ENCODE data around the gene IL11.
"Not testable (repeated sequence)": the region's sequence is repeated elsewhere in the genome, so short reads cannot be mapped to it uniquely, and the experiment has no call there.

IL11 gene

DNA sequence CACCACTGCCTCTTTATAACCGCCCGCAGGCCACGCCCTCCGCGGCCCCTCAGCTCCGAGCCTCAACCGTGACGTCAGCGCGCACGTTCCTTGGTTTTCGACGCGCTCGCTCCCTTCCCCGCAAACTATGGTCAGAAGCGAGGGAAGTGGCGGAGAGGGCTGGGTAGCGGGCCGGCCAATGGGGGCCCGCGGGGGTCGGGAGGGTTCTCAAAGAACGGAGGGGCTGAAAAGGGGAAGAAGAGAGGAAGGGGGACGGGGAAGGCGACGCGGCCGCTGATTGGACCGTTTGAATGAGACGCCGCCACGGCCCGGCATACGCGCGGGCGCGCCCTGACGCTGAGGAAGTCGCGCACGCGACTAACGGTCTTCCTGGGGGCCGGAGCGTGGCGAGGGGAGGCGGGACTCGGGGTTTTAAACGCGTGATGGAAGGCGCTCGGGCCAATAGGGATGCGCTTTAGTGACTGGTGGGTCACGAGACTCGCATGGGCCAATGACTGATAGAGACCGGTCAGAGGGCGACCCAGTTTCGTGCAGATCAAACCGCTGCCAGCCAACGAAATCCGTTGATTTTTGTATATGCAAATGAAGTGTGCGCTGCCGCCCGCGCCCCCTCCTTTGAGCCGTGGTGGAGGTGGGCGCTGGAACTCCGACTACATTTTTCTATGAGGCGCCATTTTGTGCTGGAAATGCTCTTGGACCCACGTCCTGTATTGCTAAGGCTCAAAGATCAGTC lies 37.7 kb upstream of the IL11 start:
- TF ChIP-seq, protein P1, sequence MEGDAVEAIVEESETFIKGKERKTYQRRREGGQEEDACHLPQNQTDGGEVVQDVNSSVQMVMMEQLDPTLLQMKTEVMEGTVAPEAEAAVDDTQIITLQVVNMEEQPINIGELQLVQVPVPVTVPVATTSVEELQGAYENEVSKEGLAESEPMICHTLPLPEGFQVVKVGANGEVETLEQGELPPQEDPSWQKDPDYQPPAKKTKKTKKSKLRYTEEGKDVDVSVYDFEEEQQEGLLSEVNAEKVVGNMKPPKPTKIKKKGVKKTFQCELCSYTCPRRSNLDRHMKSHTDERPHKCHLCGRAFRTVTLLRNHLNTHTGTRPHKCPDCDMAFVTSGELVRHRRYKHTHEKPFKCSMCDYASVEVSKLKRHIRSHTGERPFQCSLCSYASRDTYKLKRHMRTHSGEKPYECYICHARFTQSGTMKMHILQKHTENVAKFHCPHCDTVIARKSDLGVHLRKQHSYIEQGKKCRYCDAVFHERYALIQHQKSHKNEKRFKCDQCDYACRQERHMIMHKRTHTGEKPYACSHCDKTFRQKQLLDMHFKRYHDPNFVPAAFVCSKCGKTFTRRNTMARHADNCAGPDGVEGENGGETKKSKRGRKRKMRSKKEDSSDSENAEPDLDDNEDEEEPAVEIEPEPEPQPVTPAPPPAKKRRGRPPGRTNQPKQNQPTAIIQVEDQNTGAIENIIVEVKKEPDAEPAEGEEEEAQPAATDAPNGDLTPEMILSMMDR (IDR thresholded peaks at IDR 0.05; ENCODE audit: low read depth, low read length, missing control alignments): no peak
- peak; percentile 99 for DNase-seq (ENCODE audit: extremely low read depth, low read depth)
- H3K4me3 ChIP-seq (replicated peaks; ENCODE audit: low read depth, low read length): peak overlapping the region; percentile 90

DNA sequence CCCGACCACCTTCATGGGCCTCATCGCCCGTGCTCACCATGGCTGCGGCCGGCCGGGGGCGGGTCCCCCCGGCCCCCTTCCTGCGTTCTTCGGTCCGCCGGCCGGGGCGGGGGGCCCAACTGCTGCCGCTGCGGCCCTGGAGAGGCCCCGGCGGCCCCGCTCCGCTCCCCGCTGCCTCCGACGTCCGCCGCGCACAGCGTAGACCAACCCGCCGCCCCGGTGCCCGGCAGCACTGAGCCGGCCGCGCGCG lies 37.2 kb upstream of the IL11 start, which contains the start of gene UBE2S:
TSS of gene UBE2S (minus strand) at position 239 of the 250 bp plus-strand sequence. CDS start at position 40, 199 bp downstream.
- H3K4me3 ChIP-seq (replicated peaks; ENCODE audit: low read depth, low read length): peak within 1 kb of the TSS; percentile 90
- DNase-seq (ENCODE audit: extremely low read depth, low read depth): not testable (repeated sequence)

DNA sequence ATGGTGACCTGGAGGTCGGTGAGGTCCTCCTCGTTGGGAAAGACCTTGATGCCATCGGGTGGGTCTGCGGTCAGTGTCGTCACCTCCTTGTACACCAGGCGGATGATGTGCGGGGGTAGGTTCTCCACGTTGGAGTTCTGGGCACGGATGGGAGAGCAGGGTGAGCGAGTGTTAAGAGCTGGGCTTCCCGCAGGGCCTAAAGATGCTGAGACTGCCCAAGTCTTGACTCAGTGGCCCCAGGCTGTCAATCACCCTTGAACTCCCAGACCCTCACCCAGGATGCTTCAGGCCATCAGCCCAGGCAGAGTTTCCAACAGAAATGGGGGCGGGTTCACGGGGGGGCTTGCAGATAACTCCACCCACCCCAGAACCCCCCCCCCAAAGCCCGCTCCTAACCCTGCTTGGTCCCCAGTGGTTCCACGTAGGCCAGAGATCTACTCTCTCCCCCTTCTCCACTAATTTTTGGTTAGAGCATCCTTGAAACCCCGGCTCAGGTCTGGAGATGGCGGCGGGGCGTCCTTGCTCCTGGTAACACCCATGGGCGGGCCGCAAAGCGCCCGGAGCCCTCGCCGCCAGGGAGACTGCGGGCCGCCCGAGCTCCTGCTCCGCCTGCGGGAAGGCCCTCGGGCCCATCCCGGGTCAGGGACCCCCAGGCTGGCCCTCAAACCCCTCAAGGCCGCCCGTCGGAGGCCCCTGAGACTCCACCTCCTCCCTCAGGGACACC lies 36.7 kb upstream of the IL11 start:
- DNase-seq (ENCODE audit: extremely low read depth, low read depth): no peak
- peak overlapping the region; percentile 90 for H3K4me3 ChIP-seq (replicated peaks; ENCODE audit: low read depth, low read length)
- TF ChIP-seq, protein P1 (IDR thresholded peaks at IDR 0.05; ENCODE audit: low read depth, low read length, missing control alignments): no peak

DNA sequence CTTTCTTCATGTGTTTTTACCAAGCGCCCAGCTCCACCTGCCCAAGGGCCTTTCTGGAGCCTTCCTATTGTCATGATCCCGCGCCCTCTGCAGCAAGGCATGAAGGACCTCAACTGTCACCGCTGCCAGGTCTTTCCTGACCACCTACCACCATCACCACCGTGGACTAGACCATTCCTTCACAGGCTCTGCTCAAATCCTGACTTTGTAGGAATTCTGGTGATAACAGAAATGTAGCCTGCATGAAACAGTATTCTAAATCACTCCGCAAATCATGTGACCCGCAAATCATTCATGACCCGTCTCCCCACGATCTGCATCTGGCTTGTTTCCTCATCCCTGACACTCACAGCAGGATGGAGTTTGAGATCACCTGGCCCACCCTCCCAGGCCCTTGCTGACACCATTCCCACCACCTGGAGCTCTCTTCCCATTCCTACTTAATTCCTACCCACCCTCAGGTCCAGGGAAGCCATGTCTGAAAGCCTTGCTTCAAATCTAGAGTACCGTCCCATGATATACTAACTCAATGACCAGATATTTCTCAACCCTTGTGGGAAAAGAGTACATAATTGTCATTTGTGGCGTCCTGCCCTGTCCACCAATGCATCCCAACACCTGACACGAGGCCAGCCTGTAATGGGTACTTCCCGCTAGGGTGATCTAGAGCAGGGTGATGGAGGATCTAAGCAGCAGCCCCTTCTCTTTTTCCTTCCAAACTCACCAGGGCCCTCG lies 36.0 kb upstream of the IL11 start:
- no peak for DNase-seq (ENCODE audit: extremely low read depth, low read depth)
- peak overlapping the region; percentile 90 for H3K4me3 ChIP-seq (replicated peaks; ENCODE audit: low read depth, low read length)
- TF ChIP-seq, protein P1 (IDR thresholded peaks at IDR 0.05; ENCODE audit: low read depth, low read length, missing control alignments): no peak

DNA sequence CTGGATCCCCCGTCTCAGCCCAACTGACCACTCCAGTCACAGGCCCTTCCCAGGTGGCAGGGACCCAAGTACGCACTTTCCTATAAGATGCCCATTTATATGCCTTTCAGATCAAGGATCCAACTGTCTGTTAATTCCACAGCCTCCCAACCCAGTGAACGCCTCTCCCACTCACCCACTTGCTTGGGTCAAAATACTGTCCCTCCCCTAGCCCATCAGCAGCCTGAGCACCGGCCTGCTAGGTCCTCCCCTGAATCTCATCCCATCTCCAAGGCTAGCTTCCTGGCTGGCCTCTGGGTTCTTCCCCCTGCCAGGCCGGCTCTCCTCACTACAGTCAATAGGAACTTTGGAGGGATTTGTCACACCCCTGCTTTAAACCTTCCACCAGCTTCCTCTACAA lies 35.4 kb upstream of the IL11 start:
- TF ChIP-seq, protein P1 (IDR thresholded peaks at IDR 0.05; ENCODE audit: low read depth, low read length, missing control alignments): no peak
- peak overlapping the region; percentile 90 for H3K4me3 ChIP-seq (replicated peaks; ENCODE audit: low read depth, low read length)
- DNase-seq (ENCODE audit: extremely low read depth, low read depth): no peak

DNA sequence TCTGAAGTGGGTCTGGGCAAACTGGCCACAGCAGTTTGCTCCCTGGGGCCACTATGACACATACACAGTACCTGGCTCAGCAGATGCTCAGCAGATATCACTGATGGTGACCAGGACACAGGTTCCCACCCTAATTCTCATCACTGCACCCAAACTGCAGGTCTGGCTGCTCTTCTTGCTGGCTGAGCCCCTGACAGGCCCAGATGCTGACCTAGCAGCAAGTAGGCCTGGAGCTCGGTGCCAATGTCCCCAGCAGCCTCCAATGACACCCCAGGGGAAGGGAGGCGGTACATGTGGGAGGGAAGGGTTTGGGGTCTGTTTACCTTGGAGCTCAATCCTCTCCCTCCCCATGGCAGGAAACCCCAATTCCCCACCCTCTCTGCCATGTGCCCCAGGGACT lies 32.2 kb upstream of the IL11 start:
- H3K4me3 ChIP-seq (replicated peaks; ENCODE audit: low read depth, low read length): no peak overlapping the region
- TF ChIP-seq, protein P1 (IDR thresholded peaks at IDR 0.05; ENCODE audit: low read depth, low read length, missing control alignments): no peak
- no peak for DNase-seq (ENCODE audit: extremely low read depth, low read depth)

DNA sequence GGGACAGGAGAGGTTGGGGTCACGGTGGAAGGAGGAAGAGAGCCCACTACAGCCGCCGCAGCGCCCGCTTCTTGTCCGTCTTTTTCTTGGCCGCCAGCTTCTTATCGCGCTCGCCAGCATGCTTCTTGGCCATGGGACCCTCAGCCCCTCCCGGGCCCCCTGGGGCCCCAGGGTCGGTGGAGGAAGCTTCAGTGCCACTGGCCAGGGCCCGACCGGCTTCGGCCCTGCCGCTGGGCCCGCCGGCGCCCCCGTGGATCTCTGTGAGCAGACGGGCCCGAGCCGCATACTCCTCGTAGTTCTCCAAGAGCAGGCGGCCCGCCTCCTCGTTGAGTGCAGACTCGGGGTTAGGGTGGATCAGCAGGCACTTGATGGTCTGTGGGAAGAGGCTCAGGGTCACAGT lies 31.1 kb upstream of the IL11 start:
- not testable (repeated sequence) for H3K4me3 ChIP-seq (replicated peaks; ENCODE audit: low read depth, low read length); DNase-seq (ENCODE audit: extremely low read depth, low read depth)
